GM21515 (cell line): Measurements from ENCODE around the gene TKTL2.
"Not testable (repeated sequence)": the region's sequence is repeated elsewhere in the genome, so short reads cannot be mapped to it uniquely, and the experiment has no call there.

Experiments
- ATAC-seq: cut with Tn5 transposase; IDR thresholded peaks from one replicate; pipeline ENCODE4 v1.9.1; 2021; ENCODE audit not compliant: unreplicated experiment

Gene TKTL2

GRCh38 chr4:163447481-163447880 is 26.1 kb downstream of the TKTL2 start:
- no peak for ATAC-seq

GRCh38 chr4:163447023-163447422 is 26.5 kb downstream of the TKTL2 start:
- not testable (repeated sequence) for ATAC-seq

GRCh38 chr4:163440040-163440439 is 33.5 kb downstream of the TKTL2 start:
- no peak for ATAC-seq
